ENCODE results near the gene C1orf167.

The C1orf167 gene

DNA sequence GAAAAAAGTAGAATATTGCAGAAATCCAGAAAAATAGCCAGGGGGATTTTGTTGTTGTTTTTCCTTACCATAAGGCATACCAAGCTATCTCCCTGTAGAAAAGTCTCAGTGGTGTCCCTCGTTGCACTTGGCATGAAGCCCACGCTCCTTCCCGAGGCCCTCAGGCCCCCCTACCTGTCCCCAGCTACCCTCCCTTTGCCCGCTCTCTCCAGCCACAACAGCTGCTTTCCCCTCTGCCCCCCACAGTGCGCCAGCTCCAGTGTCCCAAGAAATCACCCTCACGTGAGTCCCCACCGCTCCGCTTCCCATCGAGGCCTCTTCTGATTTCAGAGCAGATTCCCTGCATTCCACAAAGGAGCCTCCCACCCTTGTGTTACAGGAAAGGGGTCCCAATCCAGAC is 17.7 kb upstream of the C1orf167 start:
- no peak for TF ChIP-seq ZFX (IDR thresholded peaks at IDR 0.05)
- no peak for TF ChIP-seq CTCF (conservative IDR thresholded peaks at IDR 0.05)
- no peak overlapping the region for H3K27ac ChIP-seq

DNA sequence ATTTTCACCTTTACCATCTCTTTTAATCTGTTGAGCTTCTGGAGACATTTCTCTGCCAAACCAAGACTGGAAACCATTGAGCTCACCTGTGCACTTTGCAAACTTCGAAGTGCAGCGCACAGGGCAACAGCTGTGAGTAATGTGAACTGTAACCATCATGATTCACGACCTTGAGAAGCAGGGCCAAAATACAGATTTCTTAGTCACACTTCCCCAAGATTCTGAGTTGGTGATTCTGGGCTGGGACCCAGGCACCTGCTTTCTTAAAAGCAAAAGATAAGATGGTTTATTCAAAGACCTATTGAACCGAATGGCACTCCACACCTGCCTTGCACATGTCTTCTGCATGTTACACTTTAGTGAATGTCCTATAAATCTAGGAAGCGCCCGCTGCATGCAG is 15.9 kb upstream of the C1orf167 start:
- no peak for TF ChIP-seq CTCF (conservative IDR thresholded peaks at IDR 0.05)
- no peak for TF ChIP-seq ZFX (IDR thresholded peaks at IDR 0.05)
- H3K27ac ChIP-seq = no peak overlapping the region

GRCh38 chr1:11746795-11747487 is 15.1 kb upstream of the C1orf167 start:
- no peak overlapping the region for H3K27ac ChIP-seq
- TF ChIP-seq CTCF (conservative IDR thresholded peaks at IDR 0.05) (no peak), ZFX (IDR thresholded peaks at IDR 0.05) (no peak)

- TF ChIP-seq CTCF (conservative IDR thresholded peaks at IDR 0.05) = no peak
- no peak for TF ChIP-seq ZFX (IDR thresholded peaks at IDR 0.05)
- H3K27ac ChIP-seq = no peak overlapping the region
These were observed 13.4 kb upstream of the C1orf167 start for GRCh38 chr1:11748294-11749202.

GRCh38 chr1:11749203-11749689 is 12.7 kb upstream of the C1orf167 start:
- TF ChIP-seq CTCF (conservative IDR thresholded peaks at IDR 0.05) (no peak; the same call in 1 of the 2 replicates), ZFX (IDR thresholded peaks at IDR 0.05) (no peak)
- H3K27ac ChIP-seq = no peak overlapping the region

DNA sequence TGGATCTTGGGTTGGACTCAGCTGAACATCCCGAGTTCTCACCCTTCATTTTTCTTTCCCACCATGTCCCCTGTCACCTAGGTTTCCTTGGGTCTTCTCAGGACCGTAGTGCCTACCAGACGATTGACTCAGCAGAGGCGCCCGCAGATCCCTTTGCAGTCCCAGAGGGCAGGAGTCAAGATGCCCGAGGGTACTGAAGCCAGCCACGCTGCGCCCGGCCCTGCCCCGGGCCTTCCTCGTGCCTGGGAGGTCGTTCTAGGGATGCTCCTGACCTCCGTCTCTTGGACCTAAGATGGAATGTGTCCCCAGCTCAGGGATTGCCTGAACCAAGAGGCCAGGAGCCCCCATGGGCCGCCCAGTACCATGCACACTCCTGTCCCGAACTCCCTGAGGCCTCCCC is 12.0 kb upstream of the C1orf167 start:
- TF ChIP-seq CTCF (conservative IDR thresholded peaks at IDR 0.05) (no peak), ZFX (IDR thresholded peaks at IDR 0.05) (no peak)
- H3K27ac ChIP-seq = no peak overlapping the region

- no peak overlapping the region for H3K27ac ChIP-seq
- TF ChIP-seq CTCF (conservative IDR thresholded peaks at IDR 0.05) (no peak), ZFX (IDR thresholded peaks at IDR 0.05) (no peak)
These were observed 10.9 kb upstream of the C1orf167 start for GRCh38 chr1:11751087-11751486.
